Measurements from ENCODE around the gene KRTAP4-6.
"Not testable (repeated sequence)": the region's sequence is repeated elsewhere in the genome, so short reads cannot be mapped to it uniquely, and the experiment has no call there.

- not testable (repeated sequence) for TF ChIP-seq CTCF, POLR2AphosphoS5, POLR2A (IDR thresholded peaks at IDR 0.05)
These were observed 16.4 kb downstream of the KRTAP4-6 start, which contains the start of gene KRTAP4-12 for GRCh38 chr17:41123991-41124371.

All from upper lobe of left lung (tissue), 4 donors.